Suprapubic skin (tissue), 4 donors: ENCODE measurements around the gene CBFA2T3. TPM values are rescaled to one million over a fixed set of nuclear protein-coding genes. Genes with fewer than 3 reads are reported as not detected.

Source experiments
- DNase-seq, 2 donors: peaks; one replicate each; pipeline ENCODE4 v3.0.0-alpha.2; 2019; ENCODE audit warnings: low spot score in 2 of 2
- H3K27ac ChIP-seq: fragments of 200-600 bp; sonication (generic); one replicate; pipeline ENCODE4 v1.5.1; 2019
- H3K27me3 ChIP-seq: fragments of 200-600 bp; sonication (generic); one replicate; pipeline ENCODE4 v1.5.1; 2019
- H3K36me3 ChIP-seq: fragments of 200-600 bp; sonication (generic); one replicate; pipeline ENCODE4 v1.5.1; 2019
- H3K4me1 ChIP-seq: fragments of 200-600 bp; sonication (generic); one replicate; pipeline ENCODE4 v1.5.1; 2019
- H3K4me3 ChIP-seq: fragments of 200-600 bp; sonication (generic); one replicate; pipeline ENCODE4 v1.5.1; 2019; ENCODE audit warnings: mild to moderate bottlenecking
- H3K9me3 ChIP-seq: fragments of 200-600 bp; sonication (generic); one replicate; pipeline ENCODE4 v1.5.1; 2019
- EP300 ChIP-seq: sonication (generic); formaldehyde crosslinking; IDR thresholded peaks from one replicate; pipeline ENCODE4 v1.6.1; 2017; ENCODE audit warnings: antibody characterized with exemption
- POLR2A ChIP-seq, 2 donors: fragments of 450-650 bp; IDR thresholded peaks; one replicate each; pipeline ENCODE4 v1.6.1; 2017; ENCODE audit warnings: antibody characterized with exemption in 2 of 2, mild to moderate bottlenecking in 2 of 2, moderate library complexity in 2 of 2
- POLR2AphosphoS5 ChIP-seq, 3 donors: sonication (generic); formaldehyde crosslinking; IDR thresholded peaks; one replicate each; pipeline ENCODE4 v1.6.1; 2017; ENCODE audit warnings: antibody characterized with exemption in 3 of 3
- WGBS: methylation state at CpG from one replicate; pipeline ENCODE4 v1.1.5; 2018; 5-methylcytosine and 5-hydroxymethylcytosine counted together
- total RNA-seq, 4 donors: library from RNA; depleted of rRNA; stranded (reverse); fragments of >200 nt; gene quantifications; one replicate each; pipeline ENCODE4 v1.1.0, GENCODE V29; 2016
- TF ChIP-seq, protein P1 (sequence below), 2 donors: fragments of 200-600 bp in 1 of 2; fragments of 450-650 bp in 1 of 2; sonication (generic) in 1 of 2; IDR thresholded peaks; one replicate each; pipeline ENCODE4 v1.5.1; 2016 to 2019; ENCODE audit warnings: antibody characterized with exemption in 2 of 2, mild to moderate bottlenecking in 1 of 2, moderate library complexity in 1 of 2

CBFA2T3 gene
- total RNA-seq, 4 donors from 2014 or later: 1.5 to 6.6 (median 2.9) TPM

DNA sequence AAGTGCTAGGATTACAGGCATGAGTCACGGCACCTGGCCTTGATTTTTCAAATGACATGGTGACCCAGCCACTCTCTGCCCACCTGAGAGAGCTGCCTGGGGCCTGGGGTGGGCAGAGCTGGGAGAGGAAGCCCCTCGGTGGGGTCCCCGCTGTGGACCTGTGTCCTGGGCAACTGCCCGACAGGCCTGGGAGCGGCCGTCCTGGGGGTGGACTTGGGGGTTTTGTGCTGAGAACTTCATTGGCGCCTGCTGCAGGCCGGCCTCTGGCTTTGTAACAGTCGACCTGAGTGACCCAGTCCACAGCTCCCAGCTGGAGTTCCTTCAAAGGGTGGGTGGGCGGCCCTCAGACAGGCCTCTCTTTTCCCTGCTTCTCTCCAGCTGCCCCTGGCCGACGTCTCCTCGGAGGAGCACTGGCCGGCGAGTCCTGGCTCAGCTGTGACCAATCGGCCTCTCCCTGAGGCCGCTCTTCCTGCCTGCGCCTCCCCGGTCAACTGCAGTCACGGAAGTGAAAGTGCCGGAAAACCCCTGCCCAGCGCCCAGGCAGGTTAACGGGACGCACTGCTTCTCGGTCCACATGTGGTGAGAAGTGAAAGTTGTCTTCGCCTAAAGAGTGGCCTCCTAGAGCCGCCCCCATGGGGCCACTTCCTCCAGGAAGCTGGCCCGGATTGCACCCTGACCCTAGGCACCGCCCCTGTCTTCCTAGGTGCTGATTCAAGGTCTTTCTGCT is 5.5 kb downstream of the CBFA2T3 start:
- H3K4me3 ChIP-seq: no peak overlapping the region
- H3K36me3 ChIP-seq: no peaks in the 10 kb centered on the region
- peaks cover 94% of the 10 kb centered on the region for H3K27me3 ChIP-seq

DNA sequence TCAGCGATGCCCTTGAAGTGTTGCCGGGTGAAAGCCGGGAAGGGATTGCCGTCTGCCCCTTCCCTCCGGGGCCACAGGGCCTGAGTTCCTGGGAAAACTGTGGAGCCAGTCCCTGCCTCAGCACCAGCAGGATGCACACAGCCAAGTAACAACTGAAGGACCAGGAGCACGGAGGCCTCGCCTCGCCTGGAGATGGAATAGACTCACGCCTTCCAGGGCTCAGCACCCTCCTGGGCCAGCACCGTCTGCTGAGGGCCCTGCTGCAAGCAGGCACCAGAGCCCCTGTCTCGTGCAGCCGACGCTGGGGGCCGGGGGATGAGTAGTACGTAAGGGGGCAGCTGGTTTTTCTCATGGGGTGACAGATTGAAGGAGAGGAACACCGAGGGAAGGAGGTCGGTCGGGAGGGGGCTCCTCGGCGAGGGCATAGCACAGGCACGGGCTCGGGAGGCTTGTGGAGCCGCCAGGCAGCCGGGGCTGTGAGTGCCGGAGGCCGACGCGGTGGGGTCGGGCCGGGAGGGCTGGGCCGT is 6.4 kb downstream of the CBFA2T3 start:
- no peaks in the 10 kb centered on the region for H3K36me3 ChIP-seq
- H3K27me3 ChIP-seq: peaks cover 89% of the 10 kb centered on the region

More for the DNA sequence above, 5.5 kb downstream of the CBFA2T3 start:
- no peaks in the 10 kb centered on the region for H3K9me3 ChIP-seq
- peaks cover 4% of the 10 kb centered on the region for H3K4me1 ChIP-seq
- 88% methylated on average over 15 of the region's 29 CpGs for WGBS
- no peak for DNase-seq
- no peak overlapping the region for H3K27ac ChIP-seq
- TF ChIP-seq, protein P1, sequence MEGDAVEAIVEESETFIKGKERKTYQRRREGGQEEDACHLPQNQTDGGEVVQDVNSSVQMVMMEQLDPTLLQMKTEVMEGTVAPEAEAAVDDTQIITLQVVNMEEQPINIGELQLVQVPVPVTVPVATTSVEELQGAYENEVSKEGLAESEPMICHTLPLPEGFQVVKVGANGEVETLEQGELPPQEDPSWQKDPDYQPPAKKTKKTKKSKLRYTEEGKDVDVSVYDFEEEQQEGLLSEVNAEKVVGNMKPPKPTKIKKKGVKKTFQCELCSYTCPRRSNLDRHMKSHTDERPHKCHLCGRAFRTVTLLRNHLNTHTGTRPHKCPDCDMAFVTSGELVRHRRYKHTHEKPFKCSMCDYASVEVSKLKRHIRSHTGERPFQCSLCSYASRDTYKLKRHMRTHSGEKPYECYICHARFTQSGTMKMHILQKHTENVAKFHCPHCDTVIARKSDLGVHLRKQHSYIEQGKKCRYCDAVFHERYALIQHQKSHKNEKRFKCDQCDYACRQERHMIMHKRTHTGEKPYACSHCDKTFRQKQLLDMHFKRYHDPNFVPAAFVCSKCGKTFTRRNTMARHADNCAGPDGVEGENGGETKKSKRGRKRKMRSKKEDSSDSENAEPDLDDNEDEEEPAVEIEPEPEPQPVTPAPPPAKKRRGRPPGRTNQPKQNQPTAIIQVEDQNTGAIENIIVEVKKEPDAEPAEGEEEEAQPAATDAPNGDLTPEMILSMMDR (IDR thresholded peaks at IDR 0.05): no peak
- TF ChIP-seq POLR2AphosphoS5 (IDR thresholded peaks at IDR 0.05): no peak
- no peak for TF ChIP-seq EP300
- no peak for TF ChIP-seq POLR2A (IDR thresholded peaks at IDR 0.05)

DNA sequence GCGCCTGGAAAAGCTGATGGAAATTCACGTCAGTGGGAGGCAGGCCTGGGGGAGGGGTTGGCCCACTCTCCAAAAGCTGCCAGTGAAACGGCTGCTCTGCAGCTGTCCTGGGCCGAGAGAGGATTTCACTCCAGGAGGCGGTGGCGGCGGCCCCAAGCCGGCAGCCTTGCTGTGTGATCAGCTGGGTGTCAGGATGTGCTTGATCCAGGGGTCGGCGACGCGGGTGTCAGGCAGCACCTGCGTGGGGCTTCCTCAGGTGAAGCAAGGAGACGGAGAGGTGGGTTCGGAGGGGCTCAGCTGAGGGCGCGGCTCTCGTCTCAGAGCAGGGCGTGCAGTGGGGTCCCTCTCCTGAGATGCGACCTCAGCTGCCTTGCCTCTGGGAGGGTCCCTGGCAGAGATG is 7.0 kb downstream of the CBFA2T3 start:
- H3K36me3 ChIP-seq: no peaks in the 10 kb centered on the region
- DNase-seq: no peak
- no peak overlapping the region for H3K4me3 ChIP-seq
- 28% methylated on average over 3 of the region's 20 CpGs for WGBS
- no peak for TF ChIP-seq POLR2AphosphoS5 (IDR thresholded peaks at IDR 0.05)
- no peak for TF ChIP-seq POLR2A (IDR thresholded peaks at IDR 0.05)
- TF ChIP-seq, protein P1 (IDR thresholded peaks at IDR 0.05): no peak
- TF ChIP-seq EP300: no peak
- H3K9me3 ChIP-seq: no peaks in the 10 kb centered on the region
- H3K4me1 ChIP-seq: peaks cover 4% of the 10 kb centered on the region
- no peak overlapping the region for H3K27ac ChIP-seq
- peaks cover 84% of the 10 kb centered on the region for H3K27me3 ChIP-seq

More for the DNA sequence above, 6.4 kb downstream of the CBFA2T3 start:
- H3K4me3 ChIP-seq: no peak overlapping the region
- no peak overlapping the region for H3K27ac ChIP-seq
- DNase-seq: no peak
- H3K9me3 ChIP-seq: no peaks in the 10 kb centered on the region
- H3K4me1 ChIP-seq: peaks cover 4% of the 10 kb centered on the region
- WGBS: 62% methylated on average over 14 of the region's 31 CpGs
- no peak for TF ChIP-seq POLR2AphosphoS5 (IDR thresholded peaks at IDR 0.05)
- TF ChIP-seq, protein P1 (IDR thresholded peaks at IDR 0.05): no peak
- no peak for TF ChIP-seq POLR2A (IDR thresholded peaks at IDR 0.05)

DNA sequence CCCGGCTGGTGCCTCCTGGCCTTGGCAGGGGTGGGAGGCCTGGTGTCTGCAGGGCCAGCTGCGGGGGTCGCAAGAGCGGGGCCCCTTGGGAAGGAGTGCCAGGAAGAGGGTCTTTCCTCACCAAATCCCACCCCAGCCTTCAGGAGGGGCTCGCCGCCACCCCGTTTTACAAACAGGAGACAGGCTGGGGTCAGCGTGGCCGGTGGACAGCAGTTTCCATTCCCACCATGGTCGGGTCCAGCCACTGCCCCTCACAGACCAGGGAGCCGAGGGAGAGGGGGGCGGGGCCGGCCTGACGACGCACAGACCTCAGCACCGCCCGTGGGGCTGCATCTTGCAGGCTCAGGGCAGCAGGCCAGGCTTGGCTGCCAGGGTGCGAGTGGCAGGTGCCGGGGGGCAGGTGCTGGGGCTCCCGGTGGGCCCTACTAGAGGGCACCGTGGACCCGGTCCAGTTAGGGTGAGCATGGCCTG is 7.6 kb downstream of the CBFA2T3 start:
- no peak for TF ChIP-seq POLR2AphosphoS5 (IDR thresholded peaks at IDR 0.05)
- TF ChIP-seq POLR2A (IDR thresholded peaks at IDR 0.05): no peak
- TF ChIP-seq EP300: no peak
- TF ChIP-seq, protein P1 (IDR thresholded peaks at IDR 0.05): no peak

DNA sequence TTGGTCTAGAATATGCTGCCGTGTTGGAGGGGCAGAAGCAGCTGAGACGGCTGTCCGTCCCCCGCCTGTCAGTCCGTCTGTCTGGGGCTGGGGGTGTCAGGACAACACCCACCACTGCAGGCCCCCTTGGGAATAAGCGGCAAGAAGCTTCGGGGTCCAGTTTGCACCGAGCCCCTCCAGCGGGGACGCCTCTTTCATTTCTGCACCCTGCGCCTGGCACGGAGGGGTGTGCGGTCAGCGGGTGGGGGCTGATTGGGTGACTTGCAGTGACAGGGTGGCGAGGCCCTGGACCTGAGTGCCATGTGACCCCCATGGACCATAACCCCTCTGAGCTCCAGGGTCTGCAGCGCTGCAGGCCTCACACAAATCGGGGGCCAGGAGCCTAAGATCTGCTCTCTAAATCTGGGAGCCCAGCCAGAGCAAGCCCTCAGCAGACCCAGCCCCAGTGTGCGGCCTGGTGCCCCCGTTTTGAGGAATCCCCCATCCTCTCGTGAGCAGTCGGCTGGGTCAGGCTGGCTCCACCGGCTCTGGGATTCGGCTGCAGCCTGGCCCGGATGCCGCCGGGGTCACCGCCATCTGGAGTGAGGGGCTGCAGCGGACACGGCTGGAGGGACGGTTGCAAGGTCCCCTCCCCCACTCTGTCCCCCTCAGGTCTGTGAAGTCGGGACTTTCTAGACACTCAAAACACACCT is 8.3 kb downstream of the CBFA2T3 start:
- TF ChIP-seq POLR2AphosphoS5 (IDR thresholded peaks at IDR 0.05) (no peak), POLR2A (IDR thresholded peaks at IDR 0.05) (no peak), EP300 (no peak)
- TF ChIP-seq, protein P1 (IDR thresholded peaks at IDR 0.05): no peak
- Histone ChIP-seq H3K27me3 (peaks cover 77% of the 10 kb centered on the region), H3K4me3 (no peak overlapping the region), H3K4me1 (peaks cover 4% of the 10 kb centered on the region), H3K36me3 (no peaks in the 10 kb centered on the region), H3K27ac (no peak overlapping the region), H3K9me3 (no peaks in the 10 kb centered on the region)
- 83% methylated on average over 8 of the region's 31 CpGs for WGBS
- no peak for DNase-seq

More for the DNA sequence above, 7.6 kb downstream of the CBFA2T3 start:
- peaks cover 79% of the 10 kb centered on the region for H3K27me3 ChIP-seq
- H3K9me3 ChIP-seq: no peaks in the 10 kb centered on the region
- no peaks in the 10 kb centered on the region for H3K36me3 ChIP-seq
- H3K4me1 ChIP-seq: peaks cover 4% of the 10 kb centered on the region
- H3K27ac ChIP-seq: no peak overlapping the region
- no peak overlapping the region for H3K4me3 ChIP-seq
- WGBS: 56% methylated on average over 8 of the region's 22 CpGs
- no peak for DNase-seq
